ENCODE results near the gene CFAP77. TPM values are rescaled to one million over a fixed set of nuclear protein-coding genes. Genes with fewer than 3 reads are reported as not detected.

CFAP77 gene
- total and polyA plus RNA-seq, 2 of the 13 experiments (the other 11 are each of a cell fraction or from before 2014, with no cell fraction given): not detected

DNA sequence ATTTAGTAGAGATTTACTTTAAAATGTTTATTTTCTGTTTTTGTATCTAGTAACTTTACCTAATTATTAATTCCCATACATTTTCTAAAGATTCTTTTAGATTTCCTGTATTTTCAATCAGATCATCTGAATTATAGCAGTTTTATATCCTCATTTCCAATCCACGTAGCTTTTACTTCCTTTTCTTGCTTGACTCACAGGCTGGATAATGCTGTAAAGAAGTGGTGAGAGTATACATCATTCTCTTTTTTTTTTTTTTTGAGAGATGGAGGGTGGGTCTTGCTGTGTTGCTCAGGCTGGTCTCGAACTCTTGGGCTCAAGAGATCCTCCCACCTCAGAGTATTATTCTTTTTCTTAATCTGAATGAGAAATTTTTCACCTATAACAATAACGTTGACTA lies 44.0 kb upstream of the CFAP77 start:
- Histone ChIP-seq H3K79me2 (ENCODE audit: insufficient read depth, low read length) (no peaks in the 10 kb centered on the region), H4K20me1 (ENCODE audit: insufficient read depth, low read length) (no peaks in the 10 kb centered on the region), H3K36me3 (replicated peaks in 1 of 2; ENCODE audit: control insufficient read depth in 1 of 2, insufficient read depth in 2 of 2, low read length in 2 of 2) (no peaks in the 10 kb centered on the region), H3K4me1 (ENCODE audit: insufficient read depth, low read length) (no peaks in the 10 kb centered on the region), H3K9ac (ENCODE audit: insufficient read depth, low read depth, low read length) (no peak overlapping the region), H3K27me3 (ENCODE audit: control insufficient read depth in 1 of 2, insufficient read depth in 2 of 2, low read length in 2 of 2) (peaks cover 0 to 2% of the 10 kb centered on the region in 2 experiments; a peak in 1 of 5 replicates), H3K9me3 (ENCODE audit: low read length) (no peaks in the 10 kb centered on the region), H3K4me3 (replicated peaks in 1 of 3; ENCODE audit: insufficient read depth in 1 of 3, low read depth in 2 of 3, low read length in 3 of 3) (no peak overlapping the region), H3K27ac (ENCODE audit: extremely low read length, insufficient read depth, low read length) (no peak overlapping the region), H2AFZ (ENCODE audit: low read length) (no peak overlapping the region), H3K4me2 (ENCODE audit: low read depth, low read length) (no peak overlapping the region)
- intact Hi-C loops (cut with micrococcal nuclease; ENCODE audit: unreplicated experiment): no loop called here
- 2% methylated on average over 3 of the region's 3 CpGs for WGBS (ENCODE audit: low lambda C conversion rate)
- ChIA-PET CTCF (ENCODE audit: low intra/inter-chr PET ratio, low total read pairs) (no interaction called here), POLR2A (no interaction called here)
- DNase-seq (ENCODE audit: low spot score) (no peak), ATAC-seq (no peak), FAIRE-seq (no peak)
- in situ Hi-C loops (cut with HindIII; ENCODE audit: extremely low pct_ligation_motif_present, low pct_unique_long_range_greater_than_20kb): no loop called here
- BruUV-seq (replicated peaks): no TSS peak
- TF ChIP-seq, protein P1, sequence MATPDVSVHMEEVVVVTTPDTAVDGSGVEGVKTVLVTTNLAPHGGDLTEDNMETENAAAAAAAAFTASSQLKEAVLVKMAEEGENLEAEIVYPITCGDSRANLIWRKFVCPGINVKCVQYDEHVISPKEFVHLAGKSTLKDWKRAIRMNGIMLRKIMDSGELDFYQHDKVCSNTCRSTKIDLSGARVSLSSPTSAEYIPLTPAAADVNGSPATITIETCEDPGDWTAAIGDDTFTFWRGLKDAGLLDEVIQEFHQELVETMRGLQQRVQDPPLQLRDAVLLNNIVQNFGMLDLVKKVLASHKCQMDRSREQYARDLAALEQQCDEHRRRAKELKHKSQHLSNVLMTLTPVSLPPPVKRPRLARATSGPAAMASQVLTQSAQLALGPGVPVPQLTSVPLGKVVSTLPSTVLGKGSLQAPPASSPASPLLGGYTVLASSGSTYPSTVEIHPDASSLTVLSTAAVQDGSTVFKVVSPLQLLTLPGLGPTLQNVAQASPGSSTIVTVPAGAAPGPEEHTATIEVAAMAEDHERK (CRISPR knock-in tag; IDR thresholded peaks at IDR 0.05; ENCODE audit: low read depth): no peak
- TF ChIP-seq MED1 (CRISPR knock-in tag; IDR thresholded peaks at IDR 0.05) (no peak), ZFX (CRISPR knock-in tag; IDR thresholded peaks at IDR 0.05; ENCODE audit: low read depth) (no peak), PITX1 (CRISPR knock-in tag; IDR thresholded peaks at IDR 0.05) (no peak), NR1H2 (CRISPR knock-in tag; IDR thresholded peaks at IDR 0.05; ENCODE audit: borderline replicate concordance, low read depth) (no peak), ZEB1 (IDR thresholded peaks at IDR 0.05; ENCODE audit: insufficient replicate concordance, low read depth) (no peak), YEATS2 (CRISPR knock-in tag; IDR thresholded peaks at IDR 0.05; ENCODE audit: borderline replicate concordance) (no peak)
- TF ChIP-seq, protein P2, sequence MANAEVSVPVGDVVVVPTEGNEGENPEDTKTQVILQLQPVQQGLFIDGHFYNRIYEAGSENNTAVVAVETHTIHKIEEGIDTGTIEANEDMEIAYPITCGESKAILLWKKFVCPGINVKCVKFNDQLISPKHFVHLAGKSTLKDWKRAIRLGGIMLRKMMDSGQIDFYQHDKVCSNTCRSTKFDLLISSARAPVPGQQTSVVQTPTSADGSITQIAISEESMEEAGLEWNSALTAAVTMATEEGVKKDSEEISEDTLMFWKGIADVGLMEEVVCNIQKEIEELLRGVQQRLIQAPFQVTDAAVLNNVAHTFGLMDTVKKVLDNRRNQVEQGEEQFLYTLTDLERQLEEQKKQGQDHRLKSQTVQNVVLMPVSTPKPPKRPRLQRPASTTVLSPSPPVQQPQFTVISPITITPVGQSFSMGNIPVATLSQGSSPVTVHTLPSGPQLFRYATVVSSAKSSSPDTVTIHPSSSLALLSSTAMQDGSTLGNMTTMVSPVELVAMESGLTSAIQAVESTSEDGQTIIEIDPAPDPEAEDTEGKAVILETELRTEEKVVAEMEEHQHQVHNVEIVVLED (CRISPR knock-in tag; IDR thresholded peaks at IDR 0.05; ENCODE audit: borderline replicate concordance): no peak
- TF ChIP-seq, protein P3, sequence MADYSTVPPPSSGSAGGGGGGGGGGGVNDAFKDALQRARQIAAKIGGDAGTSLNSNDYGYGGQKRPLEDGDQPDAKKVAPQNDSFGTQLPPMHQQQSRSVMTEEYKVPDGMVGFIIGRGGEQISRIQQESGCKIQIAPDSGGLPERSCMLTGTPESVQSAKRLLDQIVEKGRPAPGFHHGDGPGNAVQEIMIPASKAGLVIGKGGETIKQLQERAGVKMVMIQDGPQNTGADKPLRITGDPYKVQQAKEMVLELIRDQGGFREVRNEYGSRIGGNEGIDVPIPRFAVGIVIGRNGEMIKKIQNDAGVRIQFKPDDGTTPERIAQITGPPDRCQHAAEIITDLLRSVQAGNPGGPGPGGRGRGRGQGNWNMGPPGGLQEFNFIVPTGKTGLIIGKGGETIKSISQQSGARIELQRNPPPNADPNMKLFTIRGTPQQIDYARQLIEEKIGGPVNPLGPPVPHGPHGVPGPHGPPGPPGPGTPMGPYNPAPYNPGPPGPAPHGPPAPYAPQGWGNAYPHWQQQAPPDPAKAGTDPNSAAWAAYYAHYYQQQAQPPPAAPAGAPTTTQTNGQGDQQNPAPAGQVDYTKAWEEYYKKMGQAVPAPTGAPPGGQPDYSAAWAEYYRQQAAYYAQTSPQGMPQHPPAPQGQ (CRISPR knock-in tag; IDR thresholded peaks at IDR 0.05; ENCODE audit: borderline replicate concordance): no peak
- TF ChIP-seq, protein P4, sequence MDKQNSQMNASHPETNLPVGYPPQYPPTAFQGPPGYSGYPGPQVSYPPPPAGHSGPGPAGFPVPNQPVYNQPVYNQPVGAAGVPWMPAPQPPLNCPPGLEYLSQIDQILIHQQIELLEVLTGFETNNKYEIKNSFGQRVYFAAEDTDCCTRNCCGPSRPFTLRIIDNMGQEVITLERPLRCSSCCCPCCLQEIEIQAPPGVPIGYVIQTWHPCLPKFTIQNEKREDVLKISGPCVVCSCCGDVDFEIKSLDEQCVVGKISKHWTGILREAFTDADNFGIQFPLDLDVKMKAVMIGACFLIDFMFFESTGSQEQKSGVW (CRISPR knock-in tag; IDR thresholded peaks at IDR 0.05; ENCODE audit: borderline replicate concordance): no peak
